ENCODE data around the gene C1orf116. TPM values are rescaled to one million over a fixed set of nuclear protein-coding genes. Genes with fewer than 3 reads are reported as not detected.

Gene C1orf116
- total RNA-seq, 3 donors from 2014 or later = under 0.01 to 22.2 (median 5.6) TPM

- no peaks in the 10 kb centered on the region for H3K9me3 ChIP-seq
- no peaks in the 10 kb centered on the region for H3K27me3 ChIP-seq
- no peaks in the 10 kb centered on the region for H3K4me1 ChIP-seq
- no peak overlapping the region for H3K4me3 ChIP-seq
- TF ChIP-seq POLR2A (IDR thresholded peaks at IDR 0.05) (no peak), CTCF (IDR thresholded peaks at IDR 0.05) (no peak), POLR2AphosphoS5 (IDR thresholded peaks at IDR 0.05) (no peak)
- no peaks in the 10 kb centered on the region for H3K36me3 ChIP-seq
- intact Hi-C loops (cut with DNase I; ENCODE audit: low total_unique reads) = no loop called here
- no peak overlapping the region for H3K27ac ChIP-seq
- DNase-seq (ENCODE audit: low spot score in 2 of 2) = no peak
Observed at GRCh38 chr1:206986885-206987284, 45.7 kb downstream of the C1orf116 start.

GRCh38 chr1:206986402-206986801, 46.2 kb downstream of the C1orf116 start:
- H3K4me1 ChIP-seq = no peaks in the 10 kb centered on the region
- intact Hi-C loops (cut with DNase I; ENCODE audit: low total_unique reads) = no loop called here
- H3K27ac ChIP-seq = no peak overlapping the region
- no peak for DNase-seq (ENCODE audit: low spot score in 2 of 2)
- H3K27me3 ChIP-seq = no peaks in the 10 kb centered on the region
- H3K9me3 ChIP-seq = no peaks in the 10 kb centered on the region
- no peaks in the 10 kb centered on the region for H3K36me3 ChIP-seq
- no peak for TF ChIP-seq POLR2A (IDR thresholded peaks at IDR 0.05)
- no peak for TF ChIP-seq CTCF (IDR thresholded peaks at IDR 0.05)
- TF ChIP-seq POLR2AphosphoS5 (IDR thresholded peaks at IDR 0.05) = no peak
- H3K4me3 ChIP-seq = no peak overlapping the region

- H3K36me3 ChIP-seq = no peaks in the 10 kb centered on the region
- H3K4me3 ChIP-seq = no peak overlapping the region
- no peak for DNase-seq (ENCODE audit: low spot score in 2 of 2)
Observed at GRCh38 chr1:206985162-206985749, 47.3 kb downstream of the C1orf116 start.

GRCh38 chr1:206982216-206982615, 50.3 kb downstream of the C1orf116 start:
- intact Hi-C loops (cut with DNase I; ENCODE audit: low total_unique reads) = no loop called here
- no peak overlapping the region for H3K4me3 ChIP-seq
- peak in 1 of 3 donors; percentile 40 for TF ChIP-seq POLR2AphosphoS5 (IDR thresholded peaks at IDR 0.05)
- TF ChIP-seq CTCF (IDR thresholded peaks at IDR 0.05) = peak in 2 of 3 donors; percentile 42 to 70
- TF ChIP-seq POLR2A (IDR thresholded peaks at IDR 0.05) = no peak
- H3K4me1 ChIP-seq = no peaks in the 10 kb centered on the region
- no peaks in the 10 kb centered on the region for H3K27me3 ChIP-seq
- peak in 1 of 2 donors; percentile 54 for DNase-seq (ENCODE audit: low spot score in 2 of 2)
- H3K27ac ChIP-seq = no peak overlapping the region
- no peaks in the 10 kb centered on the region for H3K9me3 ChIP-seq
- no peaks in the 10 kb centered on the region for H3K36me3 ChIP-seq

More at GRCh38 chr1:206985162-206985749, 47.3 kb downstream of the C1orf116 start:
- intact Hi-C loops (cut with DNase I; ENCODE audit: low total_unique reads) = no loop called here
- H3K27ac ChIP-seq = no peak overlapping the region
- TF ChIP-seq POLR2AphosphoS5 (IDR thresholded peaks at IDR 0.05) (no peak), CTCF (IDR thresholded peaks at IDR 0.05) (no peak), POLR2A (IDR thresholded peaks at IDR 0.05) (no peak)
- no peaks in the 10 kb centered on the region for H3K27me3 ChIP-seq
- H3K9me3 ChIP-seq = no peaks in the 10 kb centered on the region
- no peaks in the 10 kb centered on the region for H3K4me1 ChIP-seq

GRCh38 chr1:206979379-206980043, 53.0 kb downstream of the C1orf116 start:
- intact Hi-C loops (cut with DNase I; ENCODE audit: low total_unique reads) = no loop called here
- H3K9me3 ChIP-seq = no peaks in the 10 kb centered on the region

More at GRCh38 chr1:206979379-206980043, 53.0 kb downstream of the C1orf116 start:
- H3K4me1 ChIP-seq = no peaks in the 10 kb centered on the region
- DNase-seq (ENCODE audit: low spot score in 2 of 2) = no peak
- no peaks in the 10 kb centered on the region for H3K36me3 ChIP-seq
- no peak overlapping the region for H3K4me3 ChIP-seq
- H3K27me3 ChIP-seq = no peaks in the 10 kb centered on the region
- H3K27ac ChIP-seq = no peak overlapping the region
- TF ChIP-seq POLR2A (IDR thresholded peaks at IDR 0.05) (no peak), CTCF (IDR thresholded peaks at IDR 0.05) (peak in 1 of 3 donors; percentile 46)

Data from breast epithelium (tissue), 4 donors.